Stimulated activated CD4-positive, alpha-beta T cell treated with anti-CD3 and anti-CD28 coated beads, Interleukin-12 subunit alpha, Interleukin-12 subunit beta, amount 100 ng/mL, for 4 hours (primary cell): Measurements from ENCODE around the gene NAALADL2.
"Not testable (repeated sequence)": the region's sequence is repeated elsewhere in the genome, so short reads cannot be mapped to it uniquely, and the experiment has no call there.

Experiments
- DNase-seq: peaks from one replicate; pipeline ENCODE4 v3.0.0-alpha.2; 2020

Gene NAALADL2

DNA sequence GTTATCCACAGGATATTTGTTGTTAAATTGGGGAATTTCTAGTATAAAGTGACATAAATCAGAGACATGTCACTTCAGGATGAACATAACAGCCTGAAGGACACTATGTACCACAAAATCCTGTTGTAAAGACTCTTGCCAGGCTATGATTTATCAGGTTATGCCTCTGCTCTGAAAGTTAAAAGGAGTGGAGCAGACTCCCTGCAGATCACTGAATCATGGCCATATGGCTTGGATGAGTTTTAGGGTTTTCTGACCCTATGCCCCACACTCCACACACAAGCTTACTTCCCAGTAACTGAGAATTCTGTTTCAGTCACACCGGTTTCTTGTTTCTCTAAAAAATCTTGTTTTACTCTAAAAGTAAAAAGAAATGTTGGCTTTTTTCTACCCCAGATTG lies 869.4 kb downstream of the NAALADL2 start:
- DNase-seq: no peak

- DNase-seq: no peak
These were observed 870.3 kb downstream of the NAALADL2 start for GRCh38 chr3:175729466-175729865.

DNA sequence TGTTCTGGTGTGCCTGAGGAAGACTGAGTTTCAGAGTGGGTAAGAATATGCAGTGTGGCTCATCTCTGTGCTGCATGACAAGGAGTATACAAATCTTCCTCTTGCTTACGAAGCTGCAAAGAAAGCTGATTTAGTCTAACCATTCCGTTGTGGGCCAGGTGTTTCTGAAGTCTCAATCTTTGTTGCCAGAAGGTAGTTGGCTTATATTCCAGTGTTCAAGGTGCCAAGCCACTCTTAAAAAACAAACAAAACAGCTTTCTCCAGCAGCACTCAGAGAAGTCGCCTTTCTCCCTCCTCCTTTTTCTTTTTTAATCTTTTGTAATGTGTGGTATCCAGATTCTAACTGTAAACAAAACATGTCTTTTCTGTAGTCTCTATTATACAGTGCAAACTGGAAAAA lies 872.4 kb downstream of the NAALADL2 start:
- no peak for DNase-seq

DNA sequence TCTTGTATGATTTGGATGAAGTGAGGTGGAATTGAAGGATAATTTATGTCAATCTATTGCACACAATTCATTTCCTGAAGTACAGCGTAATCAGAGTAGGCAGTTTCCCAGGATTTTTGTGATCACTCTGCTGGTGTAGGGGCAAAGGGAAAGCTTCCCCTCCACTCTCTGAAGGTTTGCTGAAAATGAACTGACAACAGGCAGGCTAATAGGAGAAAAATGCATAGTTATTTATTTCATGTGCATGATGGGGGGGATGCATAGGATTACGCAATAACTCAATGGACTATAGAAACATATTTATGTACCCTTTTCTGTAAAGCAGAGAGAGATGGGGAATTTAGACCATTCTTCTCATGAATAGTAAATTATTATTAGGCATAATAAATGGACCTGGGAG lies 872.9 kb downstream of the NAALADL2 start:
- no peak for DNase-seq

DNA sequence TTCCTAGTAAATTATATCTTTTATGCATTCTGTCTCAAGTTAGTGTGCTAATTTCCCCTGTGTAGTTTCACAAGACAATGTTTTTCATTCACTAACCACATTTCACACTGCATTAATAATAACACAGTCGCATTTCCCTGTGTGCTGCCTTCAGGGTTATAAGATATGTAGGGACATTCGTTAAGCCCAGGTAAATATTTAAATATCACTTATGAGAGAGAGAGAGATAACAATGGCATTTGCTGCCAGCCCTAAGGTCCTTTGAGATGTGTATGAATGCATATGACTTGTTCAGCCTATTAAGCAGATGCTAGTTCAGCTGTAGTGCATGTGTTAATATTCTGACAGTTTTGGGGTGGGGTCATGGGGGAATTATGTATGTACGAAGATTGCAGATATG lies 876.7 kb downstream of the NAALADL2 start:
- no peak for DNase-seq

- DNase-seq: no peak
These were observed 878.8 kb downstream of the NAALADL2 start for GRCh38 chr3:175737646-175738572.

- DNase-seq: no peak
These were observed 882.8 kb downstream of the NAALADL2 start for GRCh38 chr3:175741951-175742350.

GRCh38 chr3:175743733-175744400 lies 884.7 kb downstream of the NAALADL2 start:
- no peak for DNase-seq

- DNase-seq: no peak
These were observed 887.2 kb downstream of the NAALADL2 start for GRCh38 chr3:175746308-175746707.

GRCh38 chr3:175748087-175748730 lies 889.1 kb downstream of the NAALADL2 start:
- no peak for DNase-seq

DNA sequence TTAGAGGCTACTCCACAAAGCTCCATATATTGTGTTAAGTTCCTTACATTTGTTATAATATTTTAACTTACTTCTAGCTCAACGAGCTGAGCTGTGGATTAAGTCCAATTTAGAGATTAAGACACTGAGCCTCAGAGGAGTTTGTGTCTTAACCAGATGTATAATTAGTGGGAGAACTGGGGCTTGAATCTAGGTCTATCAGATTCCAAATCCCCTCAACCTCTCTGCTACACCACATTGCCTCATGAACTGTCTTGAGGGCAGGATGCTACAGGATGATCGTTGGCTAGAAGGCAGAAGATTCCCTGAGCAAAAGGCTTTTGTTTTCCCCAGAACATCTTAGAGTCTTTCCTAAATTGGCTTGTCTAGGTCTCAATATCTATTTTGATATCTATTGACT lies 890.8 kb downstream of the NAALADL2 start:
- no peak for DNase-seq

GRCh38 chr3:175751089-175751488 lies 892.0 kb downstream of the NAALADL2 start:
- DNase-seq: no peak

DNA sequence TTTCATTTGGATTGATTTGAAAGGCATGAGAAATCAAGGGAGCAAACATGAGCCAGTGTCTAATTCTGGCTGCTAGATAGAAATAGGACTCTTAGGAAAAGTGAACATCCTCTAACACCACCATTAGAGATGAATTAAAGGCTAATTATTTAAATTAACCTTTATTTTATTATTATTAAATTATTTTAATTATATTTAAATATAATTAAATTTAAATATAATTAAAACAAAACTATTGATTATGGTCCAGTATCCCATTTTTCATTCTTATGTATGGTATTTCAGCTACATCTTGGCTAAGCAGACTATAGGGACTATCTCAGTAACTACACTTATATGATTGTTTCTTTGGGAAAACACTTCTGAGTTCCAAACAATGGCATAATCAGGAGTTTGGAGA lies 904.8 kb downstream of the NAALADL2 start:
- DNase-seq: no peak

DNA sequence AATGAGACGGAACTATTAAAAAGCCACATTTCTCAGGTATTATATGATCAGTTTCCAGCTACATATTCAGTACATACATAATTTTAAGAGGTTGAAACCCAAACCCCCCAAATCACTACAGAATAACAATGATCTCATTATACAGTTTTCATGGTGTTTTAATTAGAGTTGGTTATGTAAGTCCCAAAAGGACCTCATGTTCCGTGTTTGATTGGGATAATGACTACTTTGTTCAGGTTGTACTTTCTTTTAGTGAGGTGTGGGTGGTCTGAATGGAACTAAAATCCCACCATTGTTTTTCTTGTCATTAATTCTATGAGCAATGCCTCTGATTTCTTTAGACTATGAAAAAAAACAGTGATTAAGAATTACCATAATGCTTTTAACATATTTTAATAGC lies 905.6 kb downstream of the NAALADL2 start:
- no peak for DNase-seq

GRCh38 chr3:175770426-175770825 lies 911.3 kb downstream of the NAALADL2 start:
- DNase-seq: no peak

DNA sequence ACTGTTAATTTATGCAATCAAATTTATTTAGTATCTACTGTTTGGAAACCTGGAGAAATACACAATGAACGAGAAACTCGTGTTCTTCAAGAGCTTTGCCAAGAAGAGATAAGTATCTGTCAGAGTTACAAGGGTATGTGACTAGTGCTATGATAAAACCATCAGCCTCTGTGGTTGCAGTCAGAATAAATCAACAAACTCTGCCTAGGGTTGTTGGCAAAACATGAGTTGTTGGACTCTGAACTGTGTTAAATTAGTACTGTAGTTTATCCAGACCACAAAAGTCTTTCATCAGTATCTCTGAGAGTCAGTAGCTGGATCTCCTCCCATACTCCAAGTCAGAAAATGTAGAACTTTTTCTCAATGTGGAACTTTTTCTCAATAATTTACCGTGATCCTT lies 918.4 kb downstream of the NAALADL2 start:
- no peak for DNase-seq

DNA sequence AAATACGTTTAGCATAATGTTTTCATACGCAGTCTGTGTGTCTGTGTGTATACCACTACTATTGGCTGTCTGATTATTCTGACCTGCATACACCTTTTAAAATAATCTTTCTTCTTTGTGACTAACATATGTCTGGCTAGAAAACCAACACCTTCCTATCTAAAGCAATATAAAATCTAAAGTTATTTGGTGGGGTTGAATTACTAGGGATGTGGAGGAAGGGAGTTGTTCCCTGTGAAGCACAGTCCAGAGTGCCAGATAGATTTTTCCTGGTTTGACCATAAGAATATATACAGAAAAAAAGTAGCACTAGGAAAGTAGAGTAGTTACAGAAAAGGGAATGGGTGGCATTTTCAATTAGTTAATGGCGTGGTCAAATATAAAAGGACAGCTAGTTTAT lies 918.8 kb downstream of the NAALADL2 start:
- DNase-seq: no peak

- DNase-seq: no peak
These were observed 919.9 kb downstream of the NAALADL2 start for GRCh38 chr3:175778994-175779393.

GRCh38 chr3:175787109-175787508 lies 928.0 kb downstream of the NAALADL2 start:
- not testable (repeated sequence) for DNase-seq

DNA sequence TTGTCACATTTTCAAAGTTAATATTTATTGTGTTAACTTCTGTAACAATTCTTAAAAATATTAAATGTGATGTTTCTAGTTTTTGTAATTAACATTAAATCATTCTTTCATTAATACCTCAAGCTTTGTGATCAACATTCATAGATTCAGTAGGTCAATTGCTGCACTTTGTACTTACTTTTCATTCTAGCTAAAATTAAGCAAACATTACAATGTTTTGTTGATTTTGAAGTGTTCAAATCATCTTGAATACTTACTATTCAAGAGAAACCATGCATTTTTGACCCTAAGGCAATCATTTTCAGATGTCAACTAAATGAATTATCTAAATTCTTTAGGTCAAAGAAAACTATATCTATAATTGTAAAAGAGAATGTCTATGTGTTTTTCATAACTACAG lies 933.1 kb downstream of the NAALADL2 start:
- DNase-seq: no peak

GRCh38 chr3:175798326-175798725 lies 939.2 kb downstream of the NAALADL2 start:
- no peak for DNase-seq

GRCh38 chr3:175805825-175806224 lies 946.7 kb downstream of the NAALADL2 start:
- no peak for DNase-seq

DNA sequence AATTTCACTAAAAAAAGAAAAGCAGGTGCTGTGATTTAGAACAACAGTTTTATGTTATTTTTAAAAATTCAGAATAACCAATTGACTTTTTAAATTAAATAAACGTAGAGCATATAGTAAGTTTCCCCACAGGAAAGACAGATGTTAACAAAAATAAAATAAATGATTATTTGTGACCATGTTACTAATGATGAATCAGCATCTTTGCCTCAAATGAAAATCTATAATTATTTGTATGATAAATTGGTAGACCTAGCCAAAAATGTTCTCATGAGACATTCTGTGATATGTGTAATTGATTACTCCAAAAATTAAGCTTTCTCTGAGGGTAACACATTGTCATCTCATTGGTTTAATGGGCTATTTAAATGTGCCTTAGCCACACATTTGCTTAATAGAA lies 948.0 kb downstream of the NAALADL2 start:
- DNase-seq: no peak
